ENCODE results near the gene ATRX. TPM values are rescaled to one million over a fixed set of nuclear protein-coding genes. Genes with fewer than 3 reads are reported as not detected.
"Not testable (repeated sequence)": the region's sequence is repeated elsewhere in the genome, so short reads cannot be mapped to it uniquely, and the experiment has no call there.

Gene ATRX
- total and polyA plus RNA-seq, 9 donors, result 21.8 to 123 (median 94.0) TPM

GRCh38 chrX:77564823-77565222, 221.2 kb downstream of the ATRX start:
- intact Hi-C loops (cut with DNase I), result no loop called here
- Histone ChIP-seq H3K9me3 (no peaks in the 10 kb centered on the region), H3K4me1 (ENCODE audit: insufficient read depth) (no peaks in the 10 kb centered on the region), H3K36me3 (no peaks in the 10 kb centered on the region), H3K4me3 (no peak overlapping the region), H3K27me3 (no peaks in the 10 kb centered on the region), H3K27ac (no peak overlapping the region)
- no peak for DNase-seq
- 86 to 100% (median 92%) methylated on average over 1 of the region's 1 CpG for WGBS, 3 donors
- TF ChIP-seq POLR2A (IDR thresholded peaks at IDR 0.05) (no peak), EP300 (IDR thresholded peaks at IDR 0.05) (no peak)
- TF ChIP-seq, protein P1, sequence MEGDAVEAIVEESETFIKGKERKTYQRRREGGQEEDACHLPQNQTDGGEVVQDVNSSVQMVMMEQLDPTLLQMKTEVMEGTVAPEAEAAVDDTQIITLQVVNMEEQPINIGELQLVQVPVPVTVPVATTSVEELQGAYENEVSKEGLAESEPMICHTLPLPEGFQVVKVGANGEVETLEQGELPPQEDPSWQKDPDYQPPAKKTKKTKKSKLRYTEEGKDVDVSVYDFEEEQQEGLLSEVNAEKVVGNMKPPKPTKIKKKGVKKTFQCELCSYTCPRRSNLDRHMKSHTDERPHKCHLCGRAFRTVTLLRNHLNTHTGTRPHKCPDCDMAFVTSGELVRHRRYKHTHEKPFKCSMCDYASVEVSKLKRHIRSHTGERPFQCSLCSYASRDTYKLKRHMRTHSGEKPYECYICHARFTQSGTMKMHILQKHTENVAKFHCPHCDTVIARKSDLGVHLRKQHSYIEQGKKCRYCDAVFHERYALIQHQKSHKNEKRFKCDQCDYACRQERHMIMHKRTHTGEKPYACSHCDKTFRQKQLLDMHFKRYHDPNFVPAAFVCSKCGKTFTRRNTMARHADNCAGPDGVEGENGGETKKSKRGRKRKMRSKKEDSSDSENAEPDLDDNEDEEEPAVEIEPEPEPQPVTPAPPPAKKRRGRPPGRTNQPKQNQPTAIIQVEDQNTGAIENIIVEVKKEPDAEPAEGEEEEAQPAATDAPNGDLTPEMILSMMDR (IDR thresholded peaks at IDR 0.05), result no peak

GRCh38 chrX:77561372-77561771, 224.6 kb downstream of the ATRX start:
- DNase-seq, result no peak
- Histone ChIP-seq H3K36me3 (no peaks in the 10 kb centered on the region), H3K27ac (no peak overlapping the region), H3K4me3 (no peak overlapping the region), H3K9me3 (no peaks in the 10 kb centered on the region), H3K4me1 (ENCODE audit: insufficient read depth) (no peaks in the 10 kb centered on the region), H3K27me3 (no peaks in the 10 kb centered on the region)
- TF ChIP-seq EP300 (IDR thresholded peaks at IDR 0.05), result no peak
- TF ChIP-seq POLR2A (IDR thresholded peaks at IDR 0.05), result no peak
- TF ChIP-seq, protein P1 (IDR thresholded peaks at IDR 0.05), result no peak
- WGBS, 3 donors, result 74 to 79% (median 74%) methylated on average over 2 of the region's 2 CpGs
- intact Hi-C loops (cut with DNase I), result no loop called here

GRCh38 chrX:77556276-77556675, 229.7 kb downstream of the ATRX start:
- Histone ChIP-seq H3K9me3 (no peaks in the 10 kb centered on the region), H3K27me3 (no peaks in the 10 kb centered on the region), H3K27ac (no peak overlapping the region), H3K36me3 (no peaks in the 10 kb centered on the region), H3K4me3 (no peak overlapping the region), H3K4me1 (ENCODE audit: insufficient read depth) (no peaks in the 10 kb centered on the region)
- no peak for DNase-seq
- intact Hi-C loops (cut with DNase I), result no loop called here
- TF ChIP-seq POLR2A (IDR thresholded peaks at IDR 0.05) (no peak), EP300 (IDR thresholded peaks at IDR 0.05) (no peak)
- TF ChIP-seq, protein P1 (IDR thresholded peaks at IDR 0.05), result no peak

DNA sequence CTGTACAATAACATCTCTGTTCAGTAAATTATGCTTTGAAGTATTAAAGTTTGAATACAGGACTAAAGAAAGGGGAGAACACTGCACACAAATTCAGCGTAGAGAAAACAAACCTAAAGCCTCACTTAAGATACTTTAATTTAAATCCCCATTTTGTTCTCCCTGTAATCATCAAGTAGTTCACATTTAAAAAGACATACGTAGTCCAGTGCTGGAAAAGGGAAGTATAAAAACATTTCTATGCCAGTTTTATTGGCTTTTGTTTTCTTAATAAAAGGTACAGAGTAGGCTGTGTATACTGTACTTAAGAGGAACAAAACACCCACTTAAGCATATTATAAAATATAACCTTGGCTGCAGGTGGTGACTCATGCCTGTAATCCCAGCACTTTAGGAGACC, 237.3 kb downstream of the ATRX start:
- no peak for DNase-seq
- 60 to 62% (median 62%) methylated on average over 2 of the region's 2 CpGs for WGBS, 3 donors
- Histone ChIP-seq H3K27ac (no peak overlapping the region), H3K4me1 (ENCODE audit: insufficient read depth) (no peaks in the 10 kb centered on the region), H3K27me3 (no peaks in the 10 kb centered on the region), H3K4me3 (no peak overlapping the region), H3K36me3 (no peaks in the 10 kb centered on the region), H3K9me3 (no peaks in the 10 kb centered on the region)
- intact Hi-C loops (cut with DNase I), result no loop called here
- TF ChIP-seq EP300 (IDR thresholded peaks at IDR 0.05) (no peak), POLR2A (IDR thresholded peaks at IDR 0.05) (no peak)
- TF ChIP-seq, protein P1 (IDR thresholded peaks at IDR 0.05), result no peak

- H3K9me3 ChIP-seq; DNase-seq; H3K4me3 ChIP-seq; intact Hi-C loops (cut with DNase I); H3K36me3 ChIP-seq; H3K4me1 ChIP-seq (ENCODE audit: insufficient read depth); H3K27ac ChIP-seq; H3K27me3 ChIP-seq: not testable (repeated sequence)
- WGBS, 3 donors, result 73 to 85% (median 80%) methylated on average over 2 of the region's 2 CpGs
Observed at GRCh38 chrX:77539778-77540177, 246.2 kb downstream of the ATRX start.

DNA sequence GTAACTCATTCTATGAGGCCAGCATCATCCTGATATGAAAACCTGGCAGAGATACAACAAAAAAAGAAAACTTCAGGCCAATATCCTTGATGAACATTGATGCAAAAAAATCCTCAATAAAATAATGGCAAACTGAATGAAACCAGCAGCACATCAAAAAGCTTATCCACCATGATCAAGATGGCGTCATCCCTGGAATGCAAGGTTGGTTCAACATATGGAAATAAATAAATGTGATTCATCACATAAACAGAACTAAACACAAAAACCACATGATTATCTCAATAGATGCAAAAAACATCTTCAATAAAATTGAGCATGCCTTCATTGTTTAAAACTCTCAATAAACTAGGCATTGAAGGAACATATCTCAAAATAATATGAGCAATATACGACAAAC, 254.8 kb downstream of the ATRX start:
- DNase-seq; H3K9me3 ChIP-seq; H3K4me3 ChIP-seq; H3K4me1 ChIP-seq (ENCODE audit: insufficient read depth); intact Hi-C loops (cut with DNase I); H3K27ac ChIP-seq; H3K27me3 ChIP-seq; H3K36me3 ChIP-seq: not testable (repeated sequence)
- 78 to 85% (median 84%) methylated on average over 2 of the region's 2 CpGs for WGBS, 3 donors

Data from ovary (tissue), 9 donors.